Progenitor cell of endocrine pancreas (in vitro differentiated cells): ENCODE measurements around the gene MAPKAPK2. TPM values are rescaled to one million over a fixed set of nuclear protein-coding genes. Genes with fewer than 3 reads are reported as not detected.
"Not testable (repeated sequence)": the region's sequence is repeated elsewhere in the genome, so short reads cannot be mapped to it uniquely, and the experiment has no call there.

Source experiments
- DNase-seq: peaks from one replicate; pipeline ENCODE4 v3.0.0; 2021; ENCODE audit warnings: low spot score; ENCODE audit not compliant: unreplicated experiment
- H3K27ac Mint-ChIP-seq: 2 replicates; pipeline ENCODE4 v1.8.0; 2021; ENCODE audit warnings: mild to moderate bottlenecking, moderate library complexity, mixed read lengths
- H3K27me3 Mint-ChIP-seq: 2 replicates; pipeline ENCODE4 v1.8.0; 2021; ENCODE audit warnings: mixed read lengths
- H3K36me3 Mint-ChIP-seq: 2 replicates; pipeline ENCODE4 v1.8.0; 2022; ENCODE audit warnings: mixed read lengths; ENCODE audit not compliant: insufficient read depth
- H3K4me1 Mint-ChIP-seq: 2 replicates; pipeline ENCODE4 v1.8.0; 2021; ENCODE audit warnings: low read depth, mixed read lengths
- H3K4me3 Mint-ChIP-seq: 2 replicates; pipeline ENCODE4 v1.8.0; 2021; ENCODE audit warnings: low read depth, mild to moderate bottlenecking, moderate library complexity, mixed read lengths
- H3K9me3 Mint-ChIP-seq: 2 replicates; pipeline ENCODE4 v1.8.0; 2021; ENCODE audit warnings: low read depth, mixed read lengths
- CTCF ChIP-seq: fragments of 200-600 bp; sonication (generic); IDR thresholded peaks from one replicate; pipeline ENCODE4 v1.5.0; 2021; ENCODE audit warnings: antibody characterized with exemption, mild to moderate bottlenecking; ENCODE audit not compliant: unreplicated experiment
- long read RNA-seq: library from polyadenylated mRNA; unstranded; transcript quantifications from one replicate; pipeline ENCODE4 v2.0.0, GENCODE V29; 2020
- total RNA-seq: library from RNA; stranded (reverse); gene quantifications from 2 replicates; pipeline ENCODE4 v1.2.1, GENCODE V29; 2021

The MAPKAPK2 gene
- 60.8 and 64.9 TPM in 2 replicates for total RNA-seq
- long read RNA-seq, partial matches to known transcripts = 1 of 6 reads
- long read RNA-seq, other reads (novel, unspliced or antisense) = 5 of 6 reads

- Mint-ChIP-seq H3K27me3 (peaks cover 42% of the 10 kb centered on the region), H3K9me3 (no peaks in the 10 kb centered on the region)
These were observed at the start of gene MAPKAPK2 for GRCh38 chr1:206684478-206685333. Gene MAPKAPK2 (plus strand): TSS chr1:206684905. CDS start chr1:206685230, 325 bp downstream.

GRCh38 chr1:206635080-206635977 is 49.4 kb upstream of the MAPKAPK2 start, which contains the start of gene DYRK3:
Gene DYRK3 (plus strand): TSS chr1:206635536. CDS start chr1:206635704, 168 bp downstream.
- Mint-ChIP-seq H3K4me1 (peaks cover 25% of the 10 kb centered on the region), H3K27me3 (peaks cover 7% of the 10 kb centered on the region), H3K9me3 (no peaks in the 10 kb centered on the region), H3K36me3 (peaks cover 2% of the 10 kb centered on the region), H3K27ac (peak within 1 kb of the TSS; percentile 87), H3K4me3 (peak within 1 kb of the TSS; percentile 78)
- peak; percentile 85 for DNase-seq
- TF ChIP-seq CTCF = no peak

More at GRCh38 chr1:206684478-206685333, at the start of gene MAPKAPK2:
- H3K36me3 Mint-ChIP-seq = no peaks in the 10 kb centered on the region
- peak; percentile 60 for DNase-seq
- peak within 1 kb of the TSS; percentile 99 for H3K27ac Mint-ChIP-seq
- H3K4me3 Mint-ChIP-seq = peak within 1 kb of the TSS; percentile 94
- TF ChIP-seq CTCF = no peak
- H3K4me1 Mint-ChIP-seq = peaks cover 28% of the 10 kb centered on the region

- H3K36me3 Mint-ChIP-seq = peaks cover 2% of the 10 kb centered on the region
- peaks cover 25% of the 10 kb centered on the region for H3K4me1 Mint-ChIP-seq
- H3K9me3 Mint-ChIP-seq = no peaks in the 10 kb centered on the region
- no peak for TF ChIP-seq CTCF
- no peak overlapping the region for H3K27ac Mint-ChIP-seq
- peak overlapping the region; percentile 78 for H3K4me3 Mint-ChIP-seq
- H3K27me3 Mint-ChIP-seq = peaks cover 7% of the 10 kb centered on the region
- DNase-seq = no peak
These were observed 48.7 kb upstream of the MAPKAPK2 start for GRCh38 chr1:206635978-206636345.

- H3K4me1 Mint-ChIP-seq = peaks cover 25% of the 10 kb centered on the region
- no peak for TF ChIP-seq CTCF
- H3K27me3 Mint-ChIP-seq = peaks cover 7% of the 10 kb centered on the region
- DNase-seq = no peak
- no peak overlapping the region for H3K27ac Mint-ChIP-seq
- H3K9me3 Mint-ChIP-seq = no peaks in the 10 kb centered on the region
- peak overlapping the region; percentile 42 for H3K4me3 Mint-ChIP-seq
- H3K36me3 Mint-ChIP-seq = peaks cover 2% of the 10 kb centered on the region
These were observed 48.0 kb upstream of the MAPKAPK2 start for GRCh38 chr1:206636671-206637070.

GRCh38 chr1:206637605-206638004 is 47.1 kb upstream of the MAPKAPK2 start:
- Mint-ChIP-seq H3K36me3 (peaks cover 2% of the 10 kb centered on the region), H3K27me3 (peaks cover 7% of the 10 kb centered on the region), H3K27ac (no peak overlapping the region), H3K4me3 (no peak overlapping the region), H3K9me3 (no peaks in the 10 kb centered on the region), H3K4me1 (peaks cover 23% of the 10 kb centered on the region)
- no peak for DNase-seq
- TF ChIP-seq CTCF = no peak

GRCh38 chr1:206642074-206642473 is 42.6 kb upstream of the MAPKAPK2 start:
- H3K4me3 Mint-ChIP-seq, H3K9me3 Mint-ChIP-seq, H3K36me3 Mint-ChIP-seq, H3K27ac Mint-ChIP-seq, H3K4me1 Mint-ChIP-seq, DNase-seq, H3K27me3 Mint-ChIP-seq: not testable (repeated sequence)
